Left ventricle myocardium inferior (tissue), 1 donor: Measurements from ENCODE around the gene KRT24. TPM values are rescaled to one million over a fixed set of nuclear protein-coding genes. Genes with fewer than 3 reads are reported as not detected.

Source experiments
- DNase-seq: peaks from one replicate; pipeline ENCODE4 v3.0.0-alpha.2; 2020
- H3K27ac ChIP-seq: fragments of 200-600 bp; replicated peaks from 2 replicates; pipeline ENCODE4 v1.8.0; 2021
- H3K27me3 ChIP-seq: fragments of 200-600 bp; 2 replicates; pipeline ENCODE4 v1.8.0; 2021; ENCODE audit warnings: low read depth
- H3K36me3 ChIP-seq: fragments of 200-600 bp; 2 replicates; pipeline ENCODE4 v1.8.0; 2021
- H3K4me1 ChIP-seq: fragments of 200-600 bp; 2 replicates; pipeline ENCODE4 v1.8.0; 2021
- H3K4me3 ChIP-seq: fragments of 200-600 bp; 2 replicates; pipeline ENCODE4 v1.8.0; 2021; ENCODE audit warnings: mild to moderate bottlenecking, moderate library complexity
- H3K9me3 ChIP-seq: fragments of 200-600 bp; replicated peaks from 2 replicates; pipeline ENCODE4 v1.8.0; 2021
- CTCF ChIP-seq: fragments of 200-600 bp; IDR thresholded peaks from 2 replicates; pipeline ENCODE4 v1.8.0; 2021; ENCODE audit warnings: antibody characterized with exemption, mild to moderate bottlenecking, borderline replicate concordance
- intact Hi-C: fragments of 100-400 bp; cut with micrococcal nuclease; formaldehyde crosslinking; loops from one replicate; pipeline ENCODE4 v1.11.0; 2022
- total RNA-seq: library from RNA; stranded (reverse); fragmentation: NEBNext Ultra II Directional; extraction: Animal tissue kit (Norgen Biotek cat#: 25700); gene quantifications from one replicate; pipeline ENCODE4 v1.2.1, GENCODE V29; 2021
- donor health status: DM: no; HTN: yes; CAD: no; lungs with severe emphysema.

KRT24 gene
- total RNA-seq, 1 donor from 2014 or later: not detected

- Histone ChIP-seq H3K4me1 (no peaks in the 10 kb centered on the region), H3K27me3 (peaks cover 59% of the 10 kb centered on the region), H3K36me3 (no peaks in the 10 kb centered on the region), H3K4me3 (no peak overlapping the region), H3K9me3 (no peaks in the 10 kb centered on the region), H3K27ac (no peak overlapping the region)
- no peak for TF ChIP-seq CTCF
- intact Hi-C loops: no loop called here
- no peak for DNase-seq
Observed at GRCh38 chr17:40695874-40696472, 7.6 kb downstream of the KRT24 start.

- Histone ChIP-seq H3K27ac (no peak overlapping the region), H3K9me3 (no peaks in the 10 kb centered on the region), H3K27me3 (peaks cover 54% of the 10 kb centered on the region), H3K36me3 (no peaks in the 10 kb centered on the region), H3K4me1 (no peaks in the 10 kb centered on the region), H3K4me3 (no peak overlapping the region)
- no peak for DNase-seq
- intact Hi-C loops: no loop called here
- TF ChIP-seq CTCF: no peak
Observed at GRCh38 chr17:40694584-40694983, 9.0 kb downstream of the KRT24 start.

GRCh38 chr17:40687106-40687505, 16.4 kb downstream of the KRT24 start:
- DNase-seq: no peak
- Histone ChIP-seq H3K9me3 (no peaks in the 10 kb centered on the region), H3K4me3 (no peak overlapping the region), H3K4me1 (no peaks in the 10 kb centered on the region), H3K27ac (no peak overlapping the region), H3K36me3 (no peaks in the 10 kb centered on the region), H3K27me3 (peaks cover 7% of the 10 kb centered on the region)
- intact Hi-C loops: no loop called here
- no peak for TF ChIP-seq CTCF

- no peak overlapping the region for H3K4me3 ChIP-seq
- no peak for TF ChIP-seq CTCF
- intact Hi-C loops: no loop called here
- DNase-seq: no peak
- H3K27ac ChIP-seq: no peak overlapping the region
- no peaks in the 10 kb centered on the region for H3K9me3 ChIP-seq
- peaks cover 15% of the 10 kb centered on the region for H3K27me3 ChIP-seq
- H3K36me3 ChIP-seq: no peaks in the 10 kb centered on the region
- no peaks in the 10 kb centered on the region for H3K4me1 ChIP-seq
Observed at GRCh38 chr17:40686192-40686591, 17.4 kb downstream of the KRT24 start.

- H3K36me3 ChIP-seq: no peaks in the 10 kb centered on the region
- no peaks in the 10 kb centered on the region for H3K4me1 ChIP-seq
- TF ChIP-seq CTCF: no peak
- no peaks in the 10 kb centered on the region for H3K9me3 ChIP-seq
- peaks cover 60% of the 10 kb centered on the region for H3K27me3 ChIP-seq
- no peak overlapping the region for H3K27ac ChIP-seq
- no peak for DNase-seq
- no peak overlapping the region for H3K4me3 ChIP-seq
- intact Hi-C loops: no loop called here
Observed at GRCh38 chr17:40680998-40681397, 22.6 kb downstream of the KRT24 start.
